ENCODE results near the gene COL5A1.
"Not testable (repeated sequence)": the region's sequence is repeated elsewhere in the genome, so short reads cannot be mapped to it uniquely, and the experiment has no call there.

The COL5A1 gene

DNA sequence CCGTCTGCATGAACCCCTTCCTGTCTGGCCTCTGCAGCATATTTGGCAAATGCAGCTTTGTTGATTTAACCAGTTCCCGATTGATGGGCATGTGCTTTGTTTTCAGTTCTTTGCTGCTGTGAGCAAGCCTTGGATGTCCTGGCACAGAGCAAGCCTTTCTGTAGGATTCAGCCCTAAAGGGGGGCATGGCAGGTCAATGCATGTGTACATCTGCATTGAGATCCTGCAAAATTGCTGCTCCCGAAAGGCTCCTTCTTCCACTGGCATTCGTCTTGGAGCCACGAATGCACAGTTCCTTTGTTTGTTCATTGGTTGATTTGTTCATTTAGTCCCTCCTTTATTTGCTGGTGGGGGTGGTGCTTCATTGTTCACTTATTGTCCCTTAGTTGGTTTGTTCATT, 34.8 kb downstream of the COL5A1 start:
- DNase-seq (ENCODE audit: low read depth in 1 of 2, low spot score in 1 of 2), result no peak

DNA sequence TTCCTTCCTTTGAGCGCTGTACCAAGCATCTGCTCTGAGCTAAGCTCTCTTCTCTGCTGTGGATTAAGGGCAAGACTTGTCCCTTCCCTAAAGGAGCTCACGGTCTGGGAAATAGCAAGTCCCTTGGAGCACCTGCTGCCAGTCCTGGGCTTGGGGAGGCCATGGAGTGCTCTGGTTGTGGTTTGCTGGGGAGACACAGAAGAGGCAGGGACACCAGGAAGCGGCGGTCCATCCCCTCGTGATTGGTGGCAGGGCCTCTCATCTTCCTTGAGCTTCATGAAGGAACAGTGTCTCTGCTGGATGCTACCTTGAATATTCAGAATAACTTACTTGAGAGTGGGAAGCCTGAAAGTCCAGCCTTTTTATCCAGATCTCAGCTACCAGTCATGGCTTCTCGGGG, 35.3 kb downstream of the COL5A1 start:
- DNase-seq (ENCODE audit: low read depth in 1 of 2, low spot score in 1 of 2), result no peak

DNA sequence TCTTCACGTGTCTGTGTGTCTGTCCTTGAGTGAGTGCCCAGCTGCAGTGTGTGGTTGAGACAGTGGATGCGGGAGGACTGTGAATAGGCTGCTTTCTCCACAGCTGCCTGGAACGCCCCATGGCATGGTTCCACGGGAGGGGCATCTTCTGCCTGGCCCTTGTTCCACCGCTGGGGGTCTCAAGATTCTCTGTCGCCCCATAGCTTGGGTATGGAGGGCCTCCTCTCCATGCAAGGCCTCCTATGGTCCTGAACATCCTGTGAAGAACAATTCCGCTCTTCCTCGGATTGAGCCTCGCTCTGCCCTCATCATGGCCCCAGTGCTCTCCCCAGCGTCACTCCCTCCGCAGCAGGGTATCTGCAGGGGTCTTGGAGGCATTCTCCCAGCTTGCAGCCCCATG, 36.1 kb downstream of the COL5A1 start:
- DNase-seq (ENCODE audit: low read depth in 1 of 2, low spot score in 1 of 2), result no peak

DNA sequence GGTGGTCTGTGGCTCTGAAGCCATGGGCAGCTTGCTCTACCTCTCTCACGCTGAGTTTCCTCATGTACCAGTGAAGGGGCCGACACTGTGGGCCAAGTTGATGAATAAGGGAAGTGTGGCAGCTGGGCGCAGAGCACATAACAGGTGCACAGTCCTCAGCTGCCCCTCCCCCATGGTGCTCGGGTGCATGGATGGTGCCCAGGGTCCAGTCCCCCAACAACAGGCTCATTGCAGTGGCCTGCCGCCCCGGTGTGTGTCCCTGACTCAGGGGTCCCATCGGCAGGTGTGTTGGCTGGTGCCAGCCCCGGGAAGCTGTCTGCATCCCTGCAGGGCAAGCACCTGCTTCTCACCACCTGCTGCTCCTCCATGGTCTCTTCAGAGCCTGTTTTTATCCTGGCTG, 36.6 kb downstream of the COL5A1 start:
- DNase-seq (ENCODE audit: low read depth in 1 of 2, low spot score in 1 of 2), result no peak

DNA sequence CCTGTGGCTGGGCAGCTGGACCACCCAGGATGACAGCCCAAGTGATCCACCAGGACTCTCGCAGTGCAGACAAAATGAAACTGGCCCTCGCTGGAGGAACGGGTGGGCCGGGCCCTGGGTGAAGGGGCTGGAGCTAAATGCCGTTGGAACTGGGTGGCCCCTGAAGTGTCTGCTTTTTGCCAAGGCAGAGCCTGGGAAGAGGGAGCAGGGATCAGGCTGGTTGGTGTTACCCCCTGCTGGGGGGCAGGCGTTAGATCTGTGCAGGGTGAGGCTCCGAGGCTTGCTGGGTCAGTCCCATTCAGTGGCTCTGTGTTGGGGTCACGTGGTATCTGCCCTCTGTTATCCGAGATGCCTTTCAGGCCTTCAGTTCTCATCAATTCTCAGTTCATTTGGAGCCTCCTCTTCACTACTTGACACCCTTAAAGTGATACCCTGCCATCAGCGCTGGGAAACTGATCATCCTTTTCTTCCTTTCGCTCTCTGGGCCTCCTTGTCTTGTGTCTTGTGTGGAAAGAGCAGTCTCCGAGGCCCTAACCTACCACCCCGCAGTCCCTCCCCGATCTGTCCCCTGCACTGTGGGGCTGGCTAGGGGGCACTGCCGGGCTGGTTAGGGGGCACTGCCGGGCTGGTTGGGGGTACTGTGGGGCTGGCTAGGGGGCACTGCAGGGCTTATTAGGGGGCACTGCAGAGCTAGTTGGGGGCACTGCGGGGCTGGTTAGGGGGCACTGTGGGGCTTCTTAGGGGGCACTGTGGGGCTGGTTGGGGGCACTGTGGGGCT, 37.3 kb downstream of the COL5A1 start:
- DNase-seq (ENCODE audit: low read depth in 1 of 2, low spot score in 1 of 2), result no peak

DNA sequence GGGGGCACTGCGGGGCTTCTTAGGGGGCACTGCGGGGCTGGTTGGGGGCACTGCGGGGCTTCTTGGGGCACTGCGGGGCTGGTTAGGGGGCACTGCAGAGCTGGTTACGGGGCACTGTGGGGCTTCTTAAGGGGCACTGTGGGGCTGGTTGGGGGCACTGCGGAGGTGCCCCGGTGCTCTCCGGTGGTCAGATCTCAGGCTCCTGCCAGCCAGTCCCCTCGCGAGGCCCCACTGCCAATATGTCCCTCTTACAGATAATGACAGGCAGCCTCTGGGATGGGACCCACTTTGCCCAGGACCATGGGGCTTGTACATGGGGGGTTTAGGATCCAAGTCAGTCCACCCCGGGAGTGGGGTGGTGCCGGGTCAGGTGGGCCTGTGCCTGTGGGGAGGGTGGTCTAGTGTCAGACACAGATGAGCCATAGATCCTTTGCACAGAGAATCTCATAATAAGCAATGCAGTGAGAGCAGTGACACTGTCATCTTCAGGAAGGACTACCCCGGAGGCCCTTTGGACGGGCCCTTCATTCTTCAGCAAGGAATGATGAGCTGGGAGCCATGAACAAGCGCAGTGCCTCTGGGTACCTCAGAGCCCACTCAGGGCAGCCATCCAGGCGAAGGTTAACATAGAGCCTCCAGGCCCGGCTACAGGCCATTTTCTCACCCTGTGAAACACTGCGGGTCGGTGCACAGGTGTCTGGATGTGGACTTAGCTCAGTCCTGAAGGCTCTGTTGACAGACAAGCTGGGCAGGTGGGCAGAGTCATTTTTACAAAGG, 38.2 kb downstream of the COL5A1 start:
- no peak for DNase-seq (ENCODE audit: low read depth in 1 of 2, low spot score in 1 of 2)

DNA sequence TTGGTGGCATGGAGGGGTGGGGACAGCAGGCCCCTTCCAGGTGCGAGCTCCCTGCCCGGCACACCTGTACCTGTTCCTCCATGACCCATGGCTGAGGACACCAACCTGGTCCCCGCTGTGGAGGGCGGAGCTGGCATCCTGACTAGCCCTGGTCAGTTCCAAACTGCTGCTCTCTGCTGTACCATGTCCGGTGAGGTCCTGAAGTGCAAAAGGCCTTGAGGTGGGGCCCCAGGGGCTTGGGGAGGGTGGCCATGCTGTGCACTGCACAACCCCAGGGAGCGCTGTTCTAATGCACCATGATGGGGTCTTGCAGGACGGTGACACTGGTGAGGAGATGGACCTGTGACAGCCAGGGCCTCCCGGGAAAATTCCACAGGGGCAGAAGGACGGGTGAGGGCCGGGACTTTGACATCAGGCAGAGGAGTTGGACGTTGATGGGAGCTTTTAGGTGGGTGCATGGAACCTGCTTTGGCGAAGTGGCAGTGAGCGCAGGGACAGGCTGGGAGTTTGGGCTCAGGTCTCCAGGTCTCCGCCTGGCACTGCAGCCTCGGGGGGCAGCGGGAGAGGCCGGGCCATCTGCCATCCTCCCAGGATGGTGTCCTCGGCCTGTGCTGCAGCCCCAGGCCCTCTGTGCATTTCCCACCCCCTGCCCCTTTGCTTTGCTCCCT, 38.9 kb downstream of the COL5A1 start:
- DNase-seq (ENCODE audit: low read depth in 1 of 2, low spot score in 1 of 2), result no peak

- DNase-seq (ENCODE audit: low read depth in 1 of 2, low spot score in 1 of 2), result no peak
Observed at GRCh38 chr9:134681061-134681661, 39.6 kb downstream of the COL5A1 start.

DNA sequence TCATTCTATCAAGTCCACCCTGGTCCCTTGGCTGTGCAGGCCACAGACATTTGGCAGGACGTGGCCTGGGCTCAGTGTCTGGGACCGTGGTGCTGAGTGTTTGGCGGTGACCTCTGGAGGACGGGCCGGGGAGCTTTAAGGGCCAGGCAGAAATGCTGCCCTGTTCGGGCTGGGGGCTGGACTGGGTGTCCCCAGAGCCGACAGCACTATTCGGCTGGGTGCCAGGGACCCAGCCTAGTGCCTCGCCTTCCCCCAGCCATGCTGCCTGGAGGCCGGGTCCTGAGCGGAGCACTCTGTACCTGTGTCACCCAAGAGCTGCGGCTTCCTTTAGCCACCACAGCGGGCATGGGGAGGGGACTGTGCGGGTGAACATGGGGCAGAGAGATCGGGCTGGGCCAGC, 40.4 kb downstream of the COL5A1 start:
- DNase-seq (ENCODE audit: low read depth in 1 of 2, low spot score in 1 of 2), result no peak

DNA sequence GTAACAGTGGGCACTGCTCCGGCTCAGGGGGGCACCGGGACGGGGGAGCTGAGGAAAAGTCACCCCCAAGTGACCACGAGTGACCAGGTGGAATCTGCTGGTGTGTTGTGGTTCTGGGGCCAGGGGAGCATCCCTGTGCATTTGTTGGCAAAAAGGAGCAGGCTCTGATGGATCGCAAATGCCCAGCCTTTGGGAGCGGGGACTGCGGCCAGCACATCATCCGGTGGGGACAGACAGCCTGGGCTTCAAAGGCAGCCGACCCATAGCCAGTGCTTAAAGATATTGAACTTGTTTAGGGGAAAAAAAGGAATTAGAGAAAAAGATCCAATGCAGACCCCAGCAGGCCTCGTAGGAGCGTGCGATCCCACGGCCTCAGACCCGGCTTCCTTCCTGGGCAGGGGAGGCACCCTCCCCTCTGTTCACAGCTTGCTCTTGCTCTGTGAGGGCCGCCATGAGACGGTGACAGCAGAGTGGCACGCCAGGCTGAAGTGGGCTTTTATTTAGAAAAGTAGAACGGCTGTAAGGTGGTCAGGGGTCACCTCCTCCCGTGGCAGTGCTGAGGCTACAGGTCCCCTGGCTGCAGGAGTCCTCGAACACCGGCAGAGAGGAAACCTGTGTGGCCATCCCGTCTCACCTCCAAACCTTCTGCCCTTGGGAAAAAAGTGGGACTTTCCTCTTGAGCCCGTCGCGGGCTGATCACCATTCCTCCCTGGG, 41.2 kb downstream of the COL5A1 start:
- no peak for DNase-seq (ENCODE audit: low read depth in 1 of 2, low spot score in 1 of 2)

GRCh38 chr9:134683714-134684374, 42.2 kb downstream of the COL5A1 start:
- DNase-seq (ENCODE audit: low read depth in 1 of 2, low spot score in 1 of 2), result no peak

DNA sequence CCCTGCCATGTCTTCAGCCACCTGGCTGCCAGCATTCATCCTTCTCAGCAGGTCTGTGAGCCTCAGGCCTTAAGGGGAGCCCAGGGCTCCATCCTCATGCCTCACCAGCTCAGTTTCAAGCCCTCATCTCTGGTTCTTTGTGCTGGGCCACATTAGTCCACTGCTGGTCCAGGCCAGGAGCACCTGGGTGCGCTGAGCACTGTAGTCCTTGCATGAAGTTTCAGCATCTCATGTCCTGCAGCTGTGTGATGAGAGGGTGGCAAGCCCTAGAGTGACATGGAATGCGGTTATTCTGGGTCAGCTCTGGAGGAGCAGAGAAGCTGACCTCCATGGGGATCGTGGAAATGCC, 42.7 kb downstream of the COL5A1 start:
- DNase-seq (ENCODE audit: low read depth in 1 of 2, low spot score in 1 of 2), result no peak

DNA sequence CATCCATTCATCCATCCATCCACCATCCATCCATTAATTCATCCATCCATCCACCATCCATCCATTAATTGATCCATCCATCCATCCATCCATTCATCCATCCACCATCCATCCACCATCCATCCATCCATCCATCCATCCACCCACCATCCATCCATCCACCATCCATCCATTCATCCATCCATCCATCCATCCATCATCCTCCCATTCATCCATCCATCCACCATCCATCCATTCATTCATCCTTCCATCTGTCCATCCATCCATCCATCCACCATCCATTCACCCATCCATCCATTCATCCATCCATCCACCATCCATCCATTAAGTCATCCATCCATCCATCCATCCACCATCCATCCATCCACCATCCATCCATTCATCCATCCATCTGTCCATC, 43.3 kb downstream of the COL5A1 start:
- DNase-seq (ENCODE audit: low read depth in 1 of 2, low spot score in 1 of 2), result not testable (repeated sequence)

DNA sequence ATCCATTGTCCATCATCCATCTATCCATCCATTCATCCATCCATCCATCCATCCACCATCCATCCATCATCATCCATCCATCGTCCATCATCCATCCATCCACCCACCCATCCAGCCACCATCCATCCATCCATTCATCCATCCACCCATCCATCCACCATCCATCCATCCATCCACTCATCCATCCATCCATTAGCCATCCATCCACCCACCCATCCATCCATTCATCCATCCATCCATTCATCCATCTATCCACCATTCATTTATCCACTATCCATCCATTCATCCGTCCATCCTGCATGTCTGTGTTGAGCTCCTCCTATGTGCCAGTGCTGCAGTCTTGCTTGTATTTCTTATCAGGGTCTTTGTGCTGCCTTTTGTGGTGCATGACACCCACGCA, 44.2 kb downstream of the COL5A1 start:
- DNase-seq (ENCODE audit: low read depth in 1 of 2, low spot score in 1 of 2), result no peak

DNA sequence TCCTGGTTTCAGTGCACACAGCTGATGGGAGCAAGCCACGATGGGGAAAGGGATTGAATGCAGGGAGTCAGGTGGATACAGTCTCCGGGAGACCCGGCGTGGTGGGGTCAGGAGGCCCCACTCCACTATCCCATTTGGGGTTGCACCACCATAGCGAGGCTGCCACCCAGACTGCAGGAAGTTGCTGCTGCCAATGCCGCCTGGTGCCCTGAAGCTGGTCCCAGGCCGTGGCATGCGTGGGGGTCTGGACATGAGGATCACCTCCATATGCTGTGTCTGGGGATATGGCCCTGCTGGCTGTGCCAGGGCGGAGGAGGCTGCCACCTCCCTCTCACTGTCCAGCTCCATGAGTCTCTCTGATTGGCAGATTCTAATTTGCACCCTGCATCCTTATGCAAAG, 45.3 kb downstream of the COL5A1 start:
- no peak for DNase-seq (ENCODE audit: low read depth in 1 of 2, low spot score in 1 of 2)

GRCh38 chr9:134687556-134687955, 46.0 kb downstream of the COL5A1 start:
- DNase-seq (ENCODE audit: low read depth in 1 of 2, low spot score in 1 of 2), result no peak

GRCh38 chr9:134688231-134688630, 46.6 kb downstream of the COL5A1 start:
- no peak for DNase-seq (ENCODE audit: low read depth in 1 of 2, low spot score in 1 of 2)

GRCh38 chr9:134688661-134689320, 47.2 kb downstream of the COL5A1 start:
- DNase-seq (ENCODE audit: low read depth in 1 of 2, low spot score in 1 of 2), result no peak

DNA sequence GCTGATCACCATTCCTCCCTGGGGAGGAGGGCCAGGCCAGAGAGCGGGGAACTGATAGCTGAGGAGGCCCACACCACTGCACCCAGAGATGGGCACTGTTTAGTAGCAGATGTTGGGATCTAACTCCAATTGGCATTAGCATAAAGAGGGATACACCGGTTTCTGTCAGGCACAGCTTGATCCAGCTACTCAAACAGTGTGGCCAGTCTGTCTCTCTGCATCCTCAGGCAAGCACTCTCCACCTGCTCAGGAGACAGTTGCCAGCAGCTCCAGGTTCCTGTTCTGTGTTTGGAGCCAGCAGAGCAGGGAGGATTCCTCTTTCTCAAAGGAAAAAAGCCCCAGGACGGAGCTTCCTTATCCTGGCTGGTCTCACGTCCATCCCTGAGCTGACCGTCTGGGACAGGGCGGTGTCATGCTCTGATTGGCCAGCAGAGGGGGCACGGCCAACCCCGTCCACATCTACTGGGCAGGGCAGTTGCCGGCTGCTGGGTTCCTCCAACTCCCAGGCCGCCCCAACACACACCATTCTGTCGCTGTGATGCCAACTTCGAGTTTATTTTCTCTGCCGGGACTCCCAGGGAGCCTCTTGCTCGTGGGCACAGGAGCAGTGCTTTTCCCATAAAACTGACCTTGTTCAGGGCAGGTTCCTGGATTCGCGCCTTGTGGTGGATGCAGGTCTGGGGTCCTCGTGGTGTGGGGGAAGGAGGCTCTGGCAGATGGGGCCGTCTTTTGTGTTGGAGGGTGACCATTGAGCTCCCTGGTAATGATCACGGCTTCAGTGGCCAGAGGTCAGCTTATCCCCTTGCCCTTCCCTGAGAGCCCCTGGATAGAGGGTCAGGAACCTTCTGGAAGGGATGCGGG, 47.9 kb downstream of the COL5A1 start:
- no peak for DNase-seq (ENCODE audit: low read depth in 1 of 2, low spot score in 1 of 2)

Data from activated T-helper 1 cell treated with anti-CD3 and anti-CD28 coated beads, Interleukin-2, amount 50 U/mL, for 16 hours (primary cell).